Kidney (tissue), 14 donors: ENCODE results near the gene CYB561D1. TPM values are rescaled to one million over a fixed set of nuclear protein-coding genes. Genes with fewer than 3 reads are reported as not detected.

Experiments used
- DNase-seq, 5 donors: peaks; one replicate each; pipeline ENCODE4 v3.0.0-alpha.2; 2013 to 2020
- FAIRE-seq: peaks from 2 replicates; lab custom pipeline; 2012; peaks lifted over from hg19 to GRCh38; lab: Jason Lieb, UNC
- H3K27ac ChIP-seq, 2 donors: one replicate each; pipeline ENCODE4 v1.7.0; 2013; ENCODE audit warnings: low read depth in 2 of 2, low read length in 2 of 2, inconsistent platforms in 1 of 2
- H3K27me3 ChIP-seq: one replicate; pipeline ENCODE4 v1.7.1; 2013; ENCODE audit warnings: low read length, inconsistent platforms; ENCODE audit not compliant: control insufficient read depth, insufficient read depth
- H3K36me3 ChIP-seq, 3 donors: one replicate each; pipeline versions ENCODE4 v1.7.0 to v1.7.1; 2013; ENCODE audit warnings: low read length in 3 of 3, control low read depth in 1 of 3, inconsistent platforms in 1 of 3; ENCODE audit not compliant: insufficient read depth in 3 of 3, control insufficient read depth in 2 of 3
- H3K4me1 ChIP-seq, 3 donors: one replicate each; pipeline versions ENCODE4 v1.7.0 to v1.7.1; 2013; ENCODE audit warnings: low read length in 3 of 3, inconsistent platforms in 1 of 3, low read depth in 1 of 3; ENCODE audit not compliant: control insufficient read depth in 2 of 3, insufficient read depth in 2 of 3
- H3K4me3 ChIP-seq, 3 donors: one replicate each; pipeline versions ENCODE4 v1.7.0 to v1.8.1; 2013; ENCODE audit warnings: low read length in 3 of 3, control low read depth in 1 of 3, inconsistent platforms in 1 of 3
- H3K9ac ChIP-seq, 3 donors: one replicate each; pipeline versions ENCODE4 v1.7.0 to v1.7.1; 2013; ENCODE audit warnings: low read length in 3 of 3, control low read depth in 1 of 3, inconsistent platforms in 1 of 3
- H3K9me3 ChIP-seq, 3 donors: one replicate each; pipeline versions ENCODE4 v1.7.0 to v1.7.1; 2013; ENCODE audit warnings: low read length in 3 of 3, control low read depth in 1 of 3, inconsistent platforms in 1 of 3; ENCODE audit not compliant: control insufficient read depth in 2 of 3, insufficient read depth in 1 of 3
- intact Hi-C: fragments of 100-400 bp; cut with DNase I; formaldehyde crosslinking; loops from one replicate; pipeline ENCODE4 v1.11.1; 2022
- polyA plus RNA-seq: library from polyadenylated mRNA; stranded (reverse); fragments of 350-450 nt; fragmentation: Illumina TruSeq; extraction: RNeasy Lipid Tissue Mini Kit (QIAGEN cat#74804); gene quantifications from one replicate; pipeline ENCODE4 v1.2.3, GENCODE V29; 2014; ENCODE audit warnings: low read depth, low replicate concordance; ENCODE audit not compliant: insufficient read depth
- total RNA-seq: library from RNA; stranded (reverse); fragmentation: NEBNext Ultra II Directional; extraction: Animal tissue kit (Norgen Biotek cat#: 25700); gene quantifications from one replicate; pipeline ENCODE4 v1.2.1, GENCODE V29; 2021
- TF ChIP-seq, protein P1 (sequence below): IDR thresholded peaks from 3 replicates; pipeline ENCODE4 v1.5.1; 2012; ENCODE audit warnings: mild to moderate bottlenecking, moderate library complexity, borderline replicate concordance; ENCODE audit not compliant: insufficient read depth; ENCODE audit errors: extremely low read depth
- donor health status: control.
- donor health status: control.
- donor health status: control.
- donor health status: control.
- donor health status: control.
- donor health status: DM: yes; HTN: yes; CAD: no.
- donor health status: Normal renal cell carcinoma (clear cell type).

CYB561D1 gene
- total and polyA plus RNA-seq, 2 donors from 2014 or later: 5.2 to 18.0 TPM

DNA sequence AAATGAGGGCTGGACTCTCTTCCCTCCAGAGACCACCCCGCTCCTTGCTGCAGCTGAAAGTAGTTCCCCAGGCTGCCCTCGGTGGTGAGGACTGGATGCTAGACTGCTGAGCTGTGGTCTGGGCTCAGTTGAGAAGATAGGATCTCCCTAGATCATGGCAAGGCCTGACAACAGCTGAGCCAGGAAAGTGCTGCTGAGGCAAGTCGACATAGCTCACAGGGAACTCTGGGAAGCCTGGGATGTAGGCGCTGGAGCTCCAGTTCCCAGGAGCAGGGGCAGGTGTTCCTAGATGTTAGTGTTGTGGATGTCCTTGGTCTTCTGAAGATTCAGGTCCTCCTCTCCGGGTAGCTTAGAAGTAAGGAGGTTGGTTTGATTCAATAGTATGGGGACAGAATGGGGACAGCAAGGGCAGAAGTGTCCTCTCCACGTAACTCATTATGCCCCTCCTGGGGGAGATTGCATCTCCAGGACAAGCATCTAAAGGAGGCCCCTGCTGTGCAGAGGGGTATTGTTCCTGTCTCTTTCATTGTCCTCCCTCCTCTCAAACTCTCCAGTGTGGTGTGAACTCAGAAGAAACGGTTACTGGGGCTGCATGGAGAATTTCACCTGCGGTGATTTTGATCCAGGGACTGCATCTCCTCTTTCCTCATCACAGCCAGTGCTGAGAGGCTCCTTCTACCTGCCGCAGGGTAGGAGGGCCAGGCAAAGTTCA, 3.7 kb downstream of the CYB561D1 start:
- Histone ChIP-seq H3K9me3 (no peaks in the 10 kb centered on the region), H3K27me3 (no peaks in the 10 kb centered on the region), H3K4me1 (peaks cover 0 to 25% (median 8%) of the 10 kb centered on the region in 3 donors), H3K36me3 (peaks cover 0 to 16% (median 15%) of the 10 kb centered on the region in 3 donors), H3K4me3 (no peak overlapping the region), H3K27ac (no peak overlapping the region), H3K9ac (no peak overlapping the region)
- FAIRE-seq (no peak), DNase-seq (no peak)
- intact Hi-C loops: no loop called here
- TF ChIP-seq, protein P1, sequence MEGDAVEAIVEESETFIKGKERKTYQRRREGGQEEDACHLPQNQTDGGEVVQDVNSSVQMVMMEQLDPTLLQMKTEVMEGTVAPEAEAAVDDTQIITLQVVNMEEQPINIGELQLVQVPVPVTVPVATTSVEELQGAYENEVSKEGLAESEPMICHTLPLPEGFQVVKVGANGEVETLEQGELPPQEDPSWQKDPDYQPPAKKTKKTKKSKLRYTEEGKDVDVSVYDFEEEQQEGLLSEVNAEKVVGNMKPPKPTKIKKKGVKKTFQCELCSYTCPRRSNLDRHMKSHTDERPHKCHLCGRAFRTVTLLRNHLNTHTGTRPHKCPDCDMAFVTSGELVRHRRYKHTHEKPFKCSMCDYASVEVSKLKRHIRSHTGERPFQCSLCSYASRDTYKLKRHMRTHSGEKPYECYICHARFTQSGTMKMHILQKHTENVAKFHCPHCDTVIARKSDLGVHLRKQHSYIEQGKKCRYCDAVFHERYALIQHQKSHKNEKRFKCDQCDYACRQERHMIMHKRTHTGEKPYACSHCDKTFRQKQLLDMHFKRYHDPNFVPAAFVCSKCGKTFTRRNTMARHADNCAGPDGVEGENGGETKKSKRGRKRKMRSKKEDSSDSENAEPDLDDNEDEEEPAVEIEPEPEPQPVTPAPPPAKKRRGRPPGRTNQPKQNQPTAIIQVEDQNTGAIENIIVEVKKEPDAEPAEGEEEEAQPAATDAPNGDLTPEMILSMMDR: no peak

DNA sequence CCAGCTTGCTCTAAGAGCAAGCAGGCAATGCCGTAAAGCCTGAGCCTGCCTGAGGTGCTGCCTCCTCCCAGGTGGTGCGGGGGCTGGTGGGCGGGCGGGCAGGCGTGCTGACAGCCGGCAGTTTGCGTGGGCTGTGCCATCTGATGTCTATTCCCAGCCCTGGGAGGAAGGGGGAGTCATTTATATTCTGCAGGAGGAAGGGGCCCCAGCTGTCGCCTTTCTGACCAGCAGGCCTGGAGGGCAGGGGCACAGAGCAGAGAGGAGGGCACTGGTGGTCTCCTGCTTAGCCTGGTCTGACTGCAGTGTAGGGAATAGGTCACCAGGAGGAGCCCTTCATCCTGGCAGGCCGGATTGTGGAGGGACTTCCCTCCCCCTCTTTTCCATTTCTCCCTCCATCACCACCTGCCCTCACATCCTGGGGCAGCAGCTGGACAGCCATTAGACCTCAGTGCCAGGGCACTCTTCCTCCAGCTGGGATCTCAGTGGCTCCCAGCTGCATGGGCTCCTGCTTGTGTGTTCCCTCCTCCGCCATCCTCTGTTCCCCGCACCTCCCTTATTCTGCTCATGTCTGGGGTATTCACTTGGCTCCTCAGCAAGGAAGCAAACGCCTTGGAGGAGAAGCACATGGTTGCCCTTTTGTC, 4.4 kb downstream of the CYB561D1 start:
- H3K9me3 ChIP-seq: no peaks in the 10 kb centered on the region
- H3K9ac ChIP-seq: no peak overlapping the region
- H3K27me3 ChIP-seq: no peaks in the 10 kb centered on the region
- intact Hi-C loops: no loop called here
- H3K4me3 ChIP-seq: no peak overlapping the region
- peaks cover 0 to 25% (median 8%) of the 10 kb centered on the region in 3 donors for H3K4me1 ChIP-seq
- FAIRE-seq: no peak
- DNase-seq: peak in 4 of 5 donors; percentile 92 to 94 (median 92)
- H3K36me3 ChIP-seq: peaks cover 0 to 16% (median 15%) of the 10 kb centered on the region in 3 donors
- H3K27ac ChIP-seq: no peak overlapping the region
- TF ChIP-seq, protein P1: peak; percentile 27

DNA sequence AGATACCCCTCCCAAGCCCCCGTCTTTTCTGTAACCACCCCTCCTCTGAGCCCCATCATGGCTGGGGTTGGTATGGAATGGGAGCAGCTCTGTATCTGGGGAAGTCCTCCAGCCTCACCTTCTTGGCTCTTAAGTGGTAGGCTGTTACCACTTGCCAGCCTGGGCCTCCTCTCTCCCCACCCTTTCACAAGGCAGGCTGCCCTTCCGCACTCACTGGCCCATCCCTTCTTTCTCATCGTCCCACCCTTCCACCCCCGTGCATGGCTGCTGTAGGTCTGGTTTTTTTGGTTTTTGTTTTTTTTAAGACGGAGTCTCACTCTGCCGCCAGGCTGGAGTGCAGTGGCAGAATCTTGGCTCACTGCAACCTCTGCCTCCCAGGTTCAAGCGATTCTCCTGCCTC, 5.2 kb downstream of the CYB561D1 start:
- H3K27ac ChIP-seq: no peak overlapping the region
- peaks cover 0 to 20% (median 4%) of the 10 kb centered on the region in 3 donors for H3K4me1 ChIP-seq

More for the DNA sequence above, 5.2 kb downstream of the CYB561D1 start:
- no peak for FAIRE-seq
- H3K4me3 ChIP-seq: no peak overlapping the region
- intact Hi-C loops: no loop called here
- TF ChIP-seq, protein P1: no peak
- H3K36me3 ChIP-seq: peaks cover 0 to 16% (median 15%) of the 10 kb centered on the region in 3 donors
- DNase-seq: no peak
- H3K27me3 ChIP-seq: no peaks in the 10 kb centered on the region
- no peak overlapping the region for H3K9ac ChIP-seq
- no peaks in the 10 kb centered on the region for H3K9me3 ChIP-seq
